ENCODE results near the gene KASH5.
"Not testable (repeated sequence)": the region's sequence is repeated elsewhere in the genome, so short reads cannot be mapped to it uniquely, and the experiment has no call there.

KASH5 gene

GRCh38 chr19:49455773-49456172 is 67.7 kb downstream of the KASH5 start:
- DNase-seq (ENCODE audit: low read depth, low spot score), result no peak

GRCh38 chr19:49456326-49456725 is 68.3 kb downstream of the KASH5 start:
- DNase-seq (ENCODE audit: low read depth, low spot score), result no peak

- no peak for DNase-seq (ENCODE audit: low read depth, low spot score)
Measured at GRCh38 chr19:49458567-49458903, 70.5 kb downstream of the KASH5 start.

GRCh38 chr19:49459388-49459787 is 71.3 kb downstream of the KASH5 start:
- no peak for DNase-seq (ENCODE audit: low read depth, low spot score)

- not testable (repeated sequence) for DNase-seq (ENCODE audit: low read depth, low spot score)
Measured at GRCh38 chr19:49461130-49461529, 73.1 kb downstream of the KASH5 start.

GRCh38 chr19:49461656-49462055 is 73.6 kb downstream of the KASH5 start:
- no peak for DNase-seq (ENCODE audit: low read depth, low spot score)

- DNase-seq (ENCODE audit: low read depth, low spot score), result no peak
Measured at GRCh38 chr19:49462492-49462891, 74.4 kb downstream of the KASH5 start.

- DNase-seq (ENCODE audit: low read depth, low spot score), result no peak
Measured at GRCh38 chr19:49463960-49464740, 76.1 kb downstream of the KASH5 start.

GRCh38 chr19:49465371-49465770 is 77.3 kb downstream of the KASH5 start:
- no peak for DNase-seq (ENCODE audit: low read depth, low spot score)

All from brain pericyte (primary cell).